ENCODE results near the gene RSPO3. TPM values are rescaled to one million over a fixed set of nuclear protein-coding genes. Genes with fewer than 3 reads are reported as not detected.

RSPO3 gene
- total RNA-seq, 1 donor from 2014 or later, result 0.27 TPM

DNA sequence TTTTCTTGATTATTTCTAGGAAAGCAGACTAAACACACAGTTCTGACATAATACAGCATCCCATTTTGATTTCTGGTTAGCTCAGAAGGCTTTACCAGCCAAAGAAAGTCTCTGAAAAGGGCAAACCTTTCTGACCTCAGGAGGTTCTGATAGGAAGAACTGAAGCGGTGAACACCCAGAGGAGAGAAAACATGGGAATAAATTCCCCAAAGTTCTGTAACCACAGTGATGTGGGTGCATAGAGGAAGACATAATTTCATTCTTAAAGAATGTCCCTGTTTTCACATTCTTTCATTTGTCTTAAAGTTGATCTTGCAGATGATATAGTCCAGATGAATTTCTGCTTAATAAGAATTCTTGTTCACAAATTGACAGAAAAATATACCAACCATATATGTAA is 60.3 kb downstream of the RSPO3 start:
- TF ChIP-seq, protein P1, sequence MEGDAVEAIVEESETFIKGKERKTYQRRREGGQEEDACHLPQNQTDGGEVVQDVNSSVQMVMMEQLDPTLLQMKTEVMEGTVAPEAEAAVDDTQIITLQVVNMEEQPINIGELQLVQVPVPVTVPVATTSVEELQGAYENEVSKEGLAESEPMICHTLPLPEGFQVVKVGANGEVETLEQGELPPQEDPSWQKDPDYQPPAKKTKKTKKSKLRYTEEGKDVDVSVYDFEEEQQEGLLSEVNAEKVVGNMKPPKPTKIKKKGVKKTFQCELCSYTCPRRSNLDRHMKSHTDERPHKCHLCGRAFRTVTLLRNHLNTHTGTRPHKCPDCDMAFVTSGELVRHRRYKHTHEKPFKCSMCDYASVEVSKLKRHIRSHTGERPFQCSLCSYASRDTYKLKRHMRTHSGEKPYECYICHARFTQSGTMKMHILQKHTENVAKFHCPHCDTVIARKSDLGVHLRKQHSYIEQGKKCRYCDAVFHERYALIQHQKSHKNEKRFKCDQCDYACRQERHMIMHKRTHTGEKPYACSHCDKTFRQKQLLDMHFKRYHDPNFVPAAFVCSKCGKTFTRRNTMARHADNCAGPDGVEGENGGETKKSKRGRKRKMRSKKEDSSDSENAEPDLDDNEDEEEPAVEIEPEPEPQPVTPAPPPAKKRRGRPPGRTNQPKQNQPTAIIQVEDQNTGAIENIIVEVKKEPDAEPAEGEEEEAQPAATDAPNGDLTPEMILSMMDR (IDR thresholded peaks at IDR 0.05; ENCODE audit: borderline replicate concordance), result no peak
- Histone ChIP-seq H3K27ac (replicated peaks) (no peak overlapping the region), H3K4me3 (no peak overlapping the region), H3K36me3 (no peaks in the 10 kb centered on the region), H3K27me3 (ENCODE audit: low read depth) (no peaks in the 10 kb centered on the region), H3K9me3 (replicated peaks) (no peaks in the 10 kb centered on the region), H3K4me1 (no peaks in the 10 kb centered on the region)
- intact Hi-C loops (cut with micrococcal nuclease), result no loop called here
- no peak for DNase-seq

DNA sequence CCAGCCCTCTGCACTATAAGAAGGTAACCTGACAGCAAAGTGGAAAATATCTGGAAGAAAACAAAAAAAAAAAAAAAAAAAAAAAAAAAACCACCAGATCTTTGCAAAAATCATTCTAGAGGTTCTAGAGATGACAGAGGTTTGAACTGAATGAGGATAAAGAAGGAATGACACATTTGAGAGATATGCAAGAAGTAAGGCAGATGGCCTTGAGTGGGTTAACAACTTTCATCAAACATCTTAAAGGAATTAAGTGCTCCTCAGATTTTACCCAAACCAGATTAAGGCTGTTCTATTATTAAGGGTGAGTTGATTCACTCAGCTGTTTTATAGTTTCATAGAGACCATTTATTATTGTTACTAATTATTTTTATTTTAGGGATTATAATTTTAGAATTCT is 62.0 kb downstream of the RSPO3 start:
- H3K27me3 ChIP-seq (ENCODE audit: low read depth), result no peaks in the 10 kb centered on the region
- no peak overlapping the region for H3K4me3 ChIP-seq
- TF ChIP-seq, protein P1 (IDR thresholded peaks at IDR 0.05; ENCODE audit: borderline replicate concordance), result no peak
- intact Hi-C loops (cut with micrococcal nuclease), result no loop called here
- no peaks in the 10 kb centered on the region for H3K9me3 ChIP-seq (replicated peaks)
- H3K27ac ChIP-seq (replicated peaks), result no peak overlapping the region
- H3K36me3 ChIP-seq, result no peaks in the 10 kb centered on the region
- DNase-seq, result no peak
- no peaks in the 10 kb centered on the region for H3K4me1 ChIP-seq

DNA sequence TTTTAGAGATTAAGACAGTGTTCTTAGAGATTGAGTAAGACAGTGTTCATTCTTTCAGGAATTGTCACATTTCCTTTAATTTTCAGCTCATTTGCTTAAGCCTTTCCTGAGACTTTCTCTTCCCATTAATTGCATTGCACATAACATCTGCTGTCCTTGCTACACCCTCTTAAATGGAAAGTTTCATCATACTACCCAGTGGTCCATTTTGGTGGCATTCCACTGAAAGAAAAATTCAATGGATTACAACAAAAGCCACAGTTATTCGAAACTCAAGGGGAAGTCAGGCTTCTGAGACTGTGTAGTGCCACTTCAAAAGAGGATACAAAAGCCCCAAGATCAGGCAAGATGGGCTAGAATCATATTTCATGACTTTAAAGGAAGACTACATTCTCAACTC is 64.0 kb downstream of the RSPO3 start:
- H3K27me3 ChIP-seq (ENCODE audit: low read depth), result no peaks in the 10 kb centered on the region
- no peaks in the 10 kb centered on the region for H3K4me1 ChIP-seq
- no peak overlapping the region for H3K27ac ChIP-seq (replicated peaks)
- H3K4me3 ChIP-seq, result no peak overlapping the region
- no peak for DNase-seq
- H3K9me3 ChIP-seq (replicated peaks), result no peaks in the 10 kb centered on the region
- intact Hi-C loops (cut with micrococcal nuclease), result no loop called here
- TF ChIP-seq, protein P1 (IDR thresholded peaks at IDR 0.05; ENCODE audit: borderline replicate concordance), result no peak
- H3K36me3 ChIP-seq, result no peaks in the 10 kb centered on the region

DNA sequence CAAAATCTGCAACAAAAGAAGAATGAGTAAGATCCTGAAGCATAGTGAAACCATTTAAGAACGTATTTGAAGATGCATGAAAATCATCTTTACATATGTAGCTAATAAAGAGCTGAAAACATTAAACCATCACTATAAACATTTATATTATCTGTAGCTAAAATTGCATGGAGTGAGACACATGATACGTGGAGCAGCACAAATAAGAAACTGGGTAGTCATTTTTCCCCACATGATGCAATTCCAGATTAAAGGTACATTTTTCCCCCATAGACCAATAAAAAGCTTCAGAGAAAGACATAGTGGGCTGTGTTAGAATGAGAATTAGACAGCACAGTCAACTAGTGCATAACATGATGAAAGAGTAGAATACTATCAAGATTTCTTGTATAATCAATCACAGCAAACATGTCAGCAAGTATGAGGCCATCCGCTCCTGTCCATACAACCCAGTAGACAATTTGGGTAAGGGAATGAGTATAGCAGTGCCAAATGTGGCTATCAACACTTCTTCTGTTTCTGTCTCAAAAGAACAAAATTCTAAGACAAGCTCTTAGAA is 67.0 kb downstream of the RSPO3 start:
- no peak for DNase-seq
- intact Hi-C loops (cut with micrococcal nuclease), result no loop called here
- H3K4me3 ChIP-seq, result no peak overlapping the region
- TF ChIP-seq, protein P1 (IDR thresholded peaks at IDR 0.05; ENCODE audit: borderline replicate concordance), result no peak
- H3K9me3 ChIP-seq (replicated peaks), result no peaks in the 10 kb centered on the region
- H3K4me1 ChIP-seq, result no peaks in the 10 kb centered on the region
- no peak overlapping the region for H3K27ac ChIP-seq (replicated peaks)
- no peaks in the 10 kb centered on the region for H3K36me3 ChIP-seq
- H3K27me3 ChIP-seq (ENCODE audit: low read depth), result no peaks in the 10 kb centered on the region

DNA sequence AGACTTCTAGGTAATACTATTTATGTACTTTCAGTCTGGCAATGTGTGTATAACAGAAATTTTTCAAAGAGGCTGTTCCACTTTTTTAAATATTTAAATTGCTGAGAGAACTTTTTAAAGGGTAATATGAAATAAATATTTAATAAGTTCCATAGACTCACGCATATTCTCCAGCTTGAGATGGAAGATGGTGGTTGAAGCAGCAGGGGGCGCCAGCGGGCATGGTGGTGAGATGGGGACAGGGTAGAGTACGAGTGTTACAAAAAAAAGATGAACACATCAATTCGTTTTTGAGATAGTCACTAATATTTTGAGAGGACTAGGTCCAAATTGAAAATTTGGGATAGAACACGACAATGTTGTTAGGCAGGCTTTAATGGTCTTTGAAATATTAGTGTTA is 68.4 kb downstream of the RSPO3 start:
- H3K27ac ChIP-seq (replicated peaks), result no peak overlapping the region
- TF ChIP-seq, protein P1 (IDR thresholded peaks at IDR 0.05; ENCODE audit: borderline replicate concordance), result peak; percentile 65
- H3K36me3 ChIP-seq, result no peaks in the 10 kb centered on the region
- intact Hi-C loops (cut with micrococcal nuclease), result no loop called here
- H3K4me3 ChIP-seq, result no peak overlapping the region
- no peaks in the 10 kb centered on the region for H3K9me3 ChIP-seq (replicated peaks)
- peaks cover 13% of the 10 kb centered on the region for H3K4me1 ChIP-seq
- peak; percentile 78 for DNase-seq
- no peaks in the 10 kb centered on the region for H3K27me3 ChIP-seq (ENCODE audit: low read depth)

All from left ventricle myocardium inferior (tissue), 1 donor.